Neural progenitor cell (in vitro differentiated cells): ENCODE data around the gene PRDX2. TPM values are rescaled to one million over a fixed set of nuclear protein-coding genes. Genes with fewer than 3 reads are reported as not detected.
A peak's percentile ranks its signal among the peaks of the same experiment; 100 is the strongest.

Source experiments
- DNase-seq: peaks from one replicate; pipeline ENCODE4 v3.0.0-alpha.2; 2016; ENCODE audit warnings: low spot score
- H2AFZ ChIP-seq: fragments of 200-600 bp; sonication (generic); replicated peaks from 2 replicates; pipeline ENCODE4 v1.6.1; 2016; ENCODE audit warnings: antibody characterized with exemption
- H3F3A ChIP-seq: fragments of 200-600 bp; sonication (generic); 2 replicates; pipeline ENCODE4 v1.6.1; 2016; ENCODE audit warnings: antibody characterized with exemption, low read depth
- H3K27ac ChIP-seq: fragments of 200-600 bp; sonication (generic); 2 replicates; pipeline ENCODE4 v1.5.1; 2016; ENCODE audit warnings: mild to moderate bottlenecking
- H3K27me3 ChIP-seq: fragments of 200-600 bp; sonication (generic); 2 replicates; pipeline ENCODE4 v1.6.1; 2016; ENCODE audit warnings: mild to moderate bottlenecking, moderate library complexity
- H3K36me3 ChIP-seq: fragments of 200-600 bp; sonication (generic); 2 replicates; pipeline ENCODE4 v1.5.1; 2016
- H3K4me1 ChIP-seq: fragments of 200-600 bp; sonication (generic); 2 replicates; pipeline ENCODE4 v1.6.1; 2016; ENCODE audit warnings: mixed run types
- H3K4me2 ChIP-seq: fragments of 200-600 bp; sonication (generic); 2 replicates; pipeline ENCODE4 v1.6.1; 2016
- H3K4me3 ChIP-seq: fragments of 200-600 bp; sonication (generic); 2 replicates; pipeline ENCODE4 v1.5.1; 2016
- H3K79me2 ChIP-seq: fragments of 200-600 bp; sonication (generic); 2 replicates; pipeline ENCODE4 v1.6.1; 2016; ENCODE audit warnings: low read depth
- H3K9ac ChIP-seq: fragments of 200-600 bp; sonication (generic); 2 replicates; pipeline ENCODE4 v1.6.1; 2016
- H3K9me3 ChIP-seq: fragments of 200-600 bp; sonication (generic); 2 replicates; pipeline ENCODE4 v1.5.1; 2016; ENCODE audit warnings: low read depth
- H4K20me1 ChIP-seq: fragments of 200-600 bp; sonication (generic); 2 replicates; pipeline ENCODE4 v1.6.1; 2016; ENCODE audit warnings: low read depth
- H3K27ac Mint-ChIP-seq: 3 replicates; pipeline ENCODE4 v1.8.0; 2021; ENCODE audit warnings: mixed read lengths
- H3K27me3 Mint-ChIP-seq: 2 replicates; pipeline ENCODE4 v1.8.0; 2022; ENCODE audit warnings: low read depth, mild to moderate bottlenecking, inconsistent platforms, moderate library complexity, mixed read lengths; ENCODE audit not compliant: insufficient read depth
- H3K36me3 Mint-ChIP-seq: 3 replicates; pipeline ENCODE4 v1.8.0; 2021; ENCODE audit warnings: mixed read lengths
- H3K4me1 Mint-ChIP-seq: 3 replicates; pipeline ENCODE4 v1.8.0; 2021; ENCODE audit warnings: mixed read lengths
- H3K4me3 Mint-ChIP-seq: 3 replicates; pipeline ENCODE4 v1.8.0; 2021; ENCODE audit warnings: mild to moderate bottlenecking, moderate library complexity, mixed read lengths
- H3K9me3 Mint-ChIP-seq: 3 replicates; pipeline ENCODE4 v1.8.0; 2020; ENCODE audit warnings: mixed read lengths
- CTCF ChIP-seq: fragments of 200-600 bp; sonication (generic); IDR thresholded peaks from 2 replicates; pipeline ENCODE4 v1.5.1; 2017; ENCODE audit warnings: antibody characterized with exemption, mild to moderate bottlenecking
- EZH2 ChIP-seq: fragments of 200-600 bp; sonication (generic); IDR thresholded peaks from 2 replicates; pipeline ENCODE4 v1.6.1; 2017; ENCODE audit warnings: antibody characterized with exemption, mild to moderate bottlenecking, moderate library complexity
- EZH2phosphoT487 ChIP-seq: fragments of 200-600 bp; sonication (generic); IDR thresholded peaks from 2 replicates; pipeline ENCODE4 v1.6.1; 2017; ENCODE audit warnings: antibody characterized with exemption
- total RNA-seq: library from RNA; depleted of rRNA; stranded (reverse); fragments of >200 nt; gene quantifications from 2 replicates; pipeline ENCODE4 v1.2.3, GENCODE V29; 2015; ENCODE audit warnings: low replicate concordance

Gene PRDX2
- total RNA-seq, 1 donor from 2014 or later, result 463 TPM

- Histone ChIP-seq H4K20me1 (peaks cover 35% of the 10 kb centered on the region), H3K4me1 (peaks cover 4% of the 10 kb centered on the region), H2AFZ (no peak overlapping the region), H3K4me3 (no peak overlapping the region), H3F3A (peaks cover 78% of the 10 kb centered on the region), H3K9ac (no peak overlapping the region), H3K4me2 (no peak overlapping the region), H3K9me3 (no peaks in the 10 kb centered on the region), H3K36me3 (no peaks in the 10 kb centered on the region), H3K27ac (no peak overlapping the region), H3K27me3 (peaks cover 72% of the 10 kb centered on the region), H3K79me2 (no peaks in the 10 kb centered on the region)
- DNase-seq, result no peak
- H3K27ac Mint-ChIP-seq, result no peak overlapping the region
- peaks cover 2% of the 10 kb centered on the region for H3K36me3 Mint-ChIP-seq
- no peaks in the 10 kb centered on the region for H3K9me3 Mint-ChIP-seq
- TF ChIP-seq EZH2 (no peak), CTCF (no peak), EZH2phosphoT487 (no peak)
- H3K4me3 Mint-ChIP-seq, result peak overlapping the region; percentile 85
- peaks cover 58% of the 10 kb centered on the region for H3K27me3 Mint-ChIP-seq
- H3K4me1 Mint-ChIP-seq, result peaks cover 52% of the 10 kb centered on the region
Observed at GRCh38 chr19:12837225-12837624, 35.6 kb upstream of the PRDX2 start.

- Histone ChIP-seq H3K27ac (no peak overlapping the region), H3K36me3 (no peaks in the 10 kb centered on the region), H2AFZ (no peak overlapping the region), H3K9me3 (no peaks in the 10 kb centered on the region), H3K9ac (no peak overlapping the region), H3K4me3 (no peak overlapping the region), H3K4me2 (peak overlapping the region; percentile 66), H4K20me1 (peaks cover 36% of the 10 kb centered on the region), H3K79me2 (no peaks in the 10 kb centered on the region), H3K4me1 (peaks cover 2% of the 10 kb centered on the region), H3K27me3 (peaks cover 79% of the 10 kb centered on the region), H3F3A (peaks cover 73% of the 10 kb centered on the region)
- Mint-ChIP-seq H3K27ac (no peak overlapping the region), H3K27me3 (peaks cover 61% of the 10 kb centered on the region), H3K4me3 (peak overlapping the region; percentile 61), H3K9me3 (no peaks in the 10 kb centered on the region), H3K36me3 (no peaks in the 10 kb centered on the region), H3K4me1 (peaks cover 51% of the 10 kb centered on the region)
- DNase-seq, result no peak
- no peak for TF ChIP-seq CTCF
- no peak for TF ChIP-seq EZH2
- TF ChIP-seq EZH2phosphoT487, result no peak
Observed at GRCh38 chr19:12836529-12836863, 34.9 kb upstream of the PRDX2 start.

GRCh38 chr19:12834976-12835757 lies 33.6 kb upstream of the PRDX2 start:
- no peak overlapping the region for H2AFZ ChIP-seq
- Mint-ChIP-seq H3K4me3 (peak overlapping the region; percentile 83), H3K27me3 (peaks cover 65% of the 10 kb centered on the region), H3K36me3 (no peaks in the 10 kb centered on the region), H3K9me3 (peaks cover 4% of the 10 kb centered on the region), H3K4me1 (peaks cover 43% of the 10 kb centered on the region), H3K27ac (no peak overlapping the region)
- H3K79me2 ChIP-seq, result no peaks in the 10 kb centered on the region
- peak; percentile 52 for TF ChIP-seq EZH2phosphoT487
- TF ChIP-seq CTCF, result no peak
- TF ChIP-seq EZH2, result no peak
- no peaks in the 10 kb centered on the region for H3K4me1 ChIP-seq
- no peaks in the 10 kb centered on the region for H3K36me3 ChIP-seq
- no peak overlapping the region for H3K9ac ChIP-seq
- no peaks in the 10 kb centered on the region for H3K9me3 ChIP-seq
- no peak overlapping the region for H3K4me2 ChIP-seq
- peaks cover 45% of the 10 kb centered on the region for H4K20me1 ChIP-seq
- H3F3A ChIP-seq, result peaks cover 63% of the 10 kb centered on the region
- peak; percentile 57 for DNase-seq
- no peak overlapping the region for H3K27ac ChIP-seq
- H3K4me3 ChIP-seq, result no peak overlapping the region
- peaks cover 92% of the 10 kb centered on the region for H3K27me3 ChIP-seq
